GM12878 (cell line): ENCODE data around the gene RNF31. TPM values are rescaled to one million over a fixed set of nuclear protein-coding genes. Genes with fewer than 3 reads are reported as not detected.

Experiments
- ATAC-seq: fragments of 200-7000 bp; cut with Tn5 transposase; 3 replicates; pipeline ENCODE4 v1.9.1; 2020; ENCODE audit warnings: mild to moderate bottlenecking, moderate library complexity
- BruUV-seq: library from RNA; stranded (reverse); fragments of 400-500 nt; replicated peaks from 2 replicates; lab custom pipeline; 2021; lab: Mats Ljungman, UMichigan
- CTCF ChIA-PET: fragments of 300-600 bp; sonication (Branson Sonifier 250); formaldehyde crosslinking; extraction: SDS; loops from one replicate; lab custom pipeline; 2021; ENCODE audit warnings: inconsistent platforms; lab: Yijun Ruan, JAX
- POLR2A ChIA-PET: fragments of 350-600 bp; formaldehyde crosslinking; extraction: SDS; loops from one replicate; lab custom pipeline; 2021; ENCODE audit warnings: inconsistent platforms; lab: Charles Lee
- RAD21 ChIA-PET: fragments of 300-600 bp; sonication (Branson Sonifier 250); formaldehyde crosslinking; loops from one replicate; lab custom pipeline; 2023; ENCODE audit warnings: antibody characterized with exemption; ENCODE audit not compliant: unreplicated experiment; lab: Charles Lee
- SMC1A ChIA-PET: fragments of 300-600 bp; sonication (Branson Sonifier 250); formaldehyde crosslinking; loops from one replicate; lab custom pipeline; 2023; ENCODE audit not compliant: unreplicated experiment, uncharacterized antibody; lab: Charles Lee
- DNase-seq: peaks from one replicate; pipeline ENCODE4 v3.0.0-alpha.2; 2011; ENCODE audit warnings: low read depth, low spot score
- FAIRE-seq: peaks from 3 replicates; lab custom pipeline; 2011; peaks lifted over from hg19 to GRCh38; lab: Jason Lieb, UNC
- H2AFZ ChIP-seq: 2 replicates; pipeline ENCODE4 v1.6.0; 2011; ENCODE audit warnings: low read depth, low read length, control low read depth; ENCODE audit not compliant: control insufficient read depth
- H3K27ac ChIP-seq: 2 replicates; pipeline ENCODE4 v1.5.1; 2011; ENCODE audit warnings: control low read depth; ENCODE audit not compliant: control insufficient read depth, insufficient read depth
- H3K27me3 ChIP-seq, 2 experiments: replicated peaks in 1 of 2; 2 replicates each; pipeline versions ENCODE4 v1.6.0 to v1.6.1; 2011; ENCODE audit warnings: low read length in 1 of 2; ENCODE audit not compliant: control insufficient read depth in 2 of 2, insufficient read depth in 2 of 2
- H3K36me3 ChIP-seq, 2 experiments: 2 replicates each; pipeline ENCODE4 v1.5.1; 2011; ENCODE audit warnings: low read length in 1 of 2; ENCODE audit not compliant: control insufficient read depth in 2 of 2, insufficient read depth in 2 of 2
- H3K4me1 ChIP-seq: 2 replicates; pipeline ENCODE4 v1.6.1; 2011; ENCODE audit warnings: mild to moderate bottlenecking, low read length, moderate library complexity, mixed read lengths; ENCODE audit not compliant: control insufficient read depth, insufficient read depth
- H3K4me2 ChIP-seq: 2 replicates; pipeline ENCODE4 v1.6.0; 2011; ENCODE audit warnings: control low read depth; ENCODE audit not compliant: control insufficient read depth, insufficient read depth
- H3K4me3 ChIP-seq: fragments of 200-600 bp; sonication (generic); 2 replicates; pipeline ENCODE4 v1.5.1; 2016
- H3K79me2 ChIP-seq: 2 replicates; pipeline ENCODE4 v1.6.0; 2011; ENCODE audit warnings: low read length; ENCODE audit not compliant: control insufficient read depth, insufficient read depth
- H3K9ac ChIP-seq: 2 replicates; pipeline ENCODE4 v1.8.0; 2011; ENCODE audit warnings: low read length, control low read depth, mixed read lengths; ENCODE audit not compliant: control insufficient read depth, insufficient read depth
- H3K9me3 ChIP-seq: replicated peaks from 3 replicates; pipeline ENCODE4 v1.5.1; 2011; ENCODE audit warnings: mild to moderate bottlenecking, low read length; ENCODE audit not compliant: control insufficient read depth, insufficient read depth
- H4K20me1 ChIP-seq: 2 replicates; pipeline ENCODE4 v1.6.0; 2011; ENCODE audit not compliant: control insufficient read depth, insufficient read depth
- GATAD2B ChIP-seq: fragments of 450-650 bp; conservative IDR thresholded peaks from 2 replicates; pipeline ENCODE4 v1.6.1; 2017; ENCODE audit warnings: low read depth, mild to moderate bottlenecking, moderate library complexity
- JUNB ChIP-seq: IDR thresholded peaks from 2 replicates; pipeline ENCODE4 v1.6.1; 2016; ENCODE audit warnings: antibody characterized with exemption, mild to moderate bottlenecking
- NBN ChIP-seq: fragments of 450-650 bp; IDR thresholded peaks from 2 replicates; pipeline ENCODE4 v1.6.1; 2016
- PML ChIP-seq: IDR thresholded peaks from 2 replicates; pipeline ENCODE4 v1.6.1; 2012; ENCODE audit warnings: low read length, inconsistent platforms
- TCF3 ChIP-seq: IDR thresholded peaks from 2 replicates; pipeline ENCODE4 v1.6.1; 2012; ENCODE audit warnings: low read depth, mild to moderate bottlenecking, low read length, borderline replicate concordance; ENCODE audit not compliant: insufficient read depth
- ZNF207 ChIP-seq: fragments of 450-650 bp; IDR thresholded peaks from 2 replicates; pipeline ENCODE4 v1.6.1; 2014; ENCODE audit warnings: antibody characterized with exemption, mild to moderate bottlenecking, borderline replicate concordance
- WGBS: methylation state at CpG from one replicate; pipeline ENCODE4 v1.1.6; 2016; ENCODE audit warnings: low lambda C conversion rate; ENCODE audit not compliant: insufficient replicate concordance, insufficient coverage; ENCODE audit errors: missing lambda C conversion rate; 5-methylcytosine and 5-hydroxymethylcytosine counted together
- in situ Hi-C: fragments of 300-500 bp; cut with MboI; formaldehyde crosslinking; loops from 9 replicates; pipeline ENCODE4 v1.14.3; 2018; ENCODE audit warnings: mixed read lengths
- intact Hi-C: fragments of 100-400 bp; cut with micrococcal nuclease; formaldehyde crosslinking; loops from one replicate; pipeline ENCODE4 v1.14.2; 2022; ENCODE audit not compliant: unreplicated experiment
- polyA plus RNA-seq, 11 experiments: library from polyadenylated mRNA; depleted of rRNA in 4 of 11; unstranded in 6 of 11; stranded (reverse) in 5 of 11; fragments of >200 nt; fragmentation: Nextera tagmentation in 4 of 11; fragmentation: Illumina TruSeq in 1 of 11; extraction: Ambion mirVana in 4 of 11; extraction: Trizol in 1 of 11; gene quantifications; 1 replicate in 1 of 11; 2 replicates in 10 of 11; pipeline versions ENCODE4 v1.2.1 to v1.2.3, GENCODE V29; 2011 to 2016; ENCODE audit warnings: inconsistent platforms in 2 of 11, missing spikeins in 2 of 11, low read depth in 1 of 11
- total RNA-seq, 4 experiments: library from RNA; depleted of rRNA in 3 of 4; stranded (reverse); fragments of >200 nt in 3 of 4; fragmentation: Illumina TruSeq in 1 of 4; extraction: Trizol in 1 of 4; gene quantifications; 2 replicates each; pipeline versions ENCODE4 v1.2.1 to v1.2.3, GENCODE V29; 2013 to 2021
- TF ChIP-seq, protein P1 (sequence below): fragments of 450-650 bp; formaldehyde crosslinking; IDR thresholded peaks from 2 replicates; pipeline ENCODE4 v1.5.0; 2022; ENCODE audit warnings: mild to moderate bottlenecking, missing genetic modification characterization
- TF ChIP-seq, protein P2 (sequence below): fragments of 450-650 bp; formaldehyde crosslinking; IDR thresholded peaks from 2 replicates; pipeline ENCODE4 v1.4.0; 2022; ENCODE audit warnings: mild to moderate bottlenecking, moderate library complexity
- TF ChIP-seq, protein P3 (sequence below): fragments of 450-650 bp; IDR thresholded peaks from 2 replicates; pipeline ENCODE4 v1.6.1; 2014; ENCODE audit warnings: mild to moderate bottlenecking
- TF ChIP-seq, protein P4 (sequence below): fragments of 450-650 bp; IDR thresholded peaks from 2 replicates; pipeline ENCODE4 v1.6.1; 2017; ENCODE audit warnings: mild to moderate bottlenecking, moderate library complexity

The RNF31 gene
- total and polyA plus RNA-seq, 10 of the 15 experiments (the other 5 are each of a cell fraction or from before 2014, with no cell fraction given): 8.5 to 92.7 (median 52.0) TPM

DNA sequence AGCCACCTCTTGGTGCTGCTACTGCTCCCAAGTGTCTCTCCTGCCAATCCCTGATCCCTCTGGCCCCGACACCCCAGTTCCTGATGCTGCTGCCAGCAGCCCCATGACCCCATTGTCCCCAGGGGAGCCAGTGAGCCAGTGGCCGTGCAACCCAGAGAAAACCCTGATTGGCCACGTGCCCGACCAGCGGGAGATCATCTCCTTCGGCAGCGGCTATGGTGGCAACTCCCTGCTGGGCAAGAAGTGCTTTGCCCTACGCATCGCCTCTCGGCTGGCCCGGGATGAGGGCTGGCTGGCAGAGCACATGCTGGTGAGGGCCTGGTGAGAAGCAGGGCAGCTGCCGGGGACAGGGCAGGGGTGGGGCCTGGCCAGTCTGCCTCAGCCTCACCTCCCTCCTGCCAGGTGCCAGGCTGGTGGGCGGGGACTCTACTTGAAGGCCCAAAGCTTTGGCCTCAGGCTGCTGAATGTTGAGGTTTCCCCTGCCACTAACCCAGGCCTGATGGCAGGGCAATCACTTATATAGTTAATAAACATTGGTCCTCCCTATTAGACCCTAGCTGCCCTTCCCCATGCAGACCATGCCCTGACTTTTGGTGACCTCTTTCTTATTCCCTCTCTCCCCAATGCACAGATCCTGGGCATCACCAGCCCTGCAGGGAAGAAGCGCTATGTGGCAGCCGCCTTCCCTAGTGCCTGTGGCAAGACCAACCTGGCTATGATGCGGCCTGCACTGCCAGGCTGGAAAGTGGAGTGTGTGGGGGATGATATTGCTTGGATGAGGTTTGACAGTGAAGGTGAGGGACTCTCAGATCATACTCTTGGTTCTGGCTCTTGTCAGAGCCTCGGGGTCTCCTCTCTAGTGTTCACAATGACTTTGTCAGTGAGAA lies 48.1 kb upstream of the RNF31 start:
- SMC1A ChIA-PET: interaction anchor here (1.6 kb wide), 1 partner anchor 11 kb away, joined by 3 read pairs; no protein-coding TSS in a partner anchor
- Histone ChIP-seq H3K4me1 (no peaks in the 10 kb centered on the region), H3K27ac (no peak overlapping the region), H3K9me3 (no peaks in the 10 kb centered on the region), H2AFZ (no peak overlapping the region), H3K27me3 (no peaks in the 10 kb centered on the region), H3K9ac (no peak overlapping the region), H3K79me2 (peaks cover 21% of the 10 kb centered on the region), H4K20me1 (no peaks in the 10 kb centered on the region), H3K4me2 (no peak overlapping the region), H3K4me3 (no peak overlapping the region), H3K36me3 (peaks cover 11 to 14% of the 10 kb centered on the region in 2 experiments; a peak in 3 of 4 replicates)
- intact Hi-C loops: no loop called here
- FAIRE-seq: no peak
- no TSS peak for BruUV-seq
- POLR2A ChIA-PET: no interaction called here
- RAD21 ChIA-PET: no interaction called here
- 98% methylated on average over 17 of the region's 17 CpGs for WGBS
- CTCF ChIA-PET: interaction anchor here (1.6 to 11.2 kb wide), 2 partner anchors 6 to 10 kb away, joined by 8 to 294 read pairs; no protein-coding TSS in a partner anchor
- in situ Hi-C loops: no loop called here
- DNase-seq: no peak
- no peak for ATAC-seq
- TF ChIP-seq TCF3 (no peak), GATAD2B (no peak), NBN (no peak), PML (no peak), ZNF207 (no peak), JUNB (no peak)
- TF ChIP-seq, protein P1, sequence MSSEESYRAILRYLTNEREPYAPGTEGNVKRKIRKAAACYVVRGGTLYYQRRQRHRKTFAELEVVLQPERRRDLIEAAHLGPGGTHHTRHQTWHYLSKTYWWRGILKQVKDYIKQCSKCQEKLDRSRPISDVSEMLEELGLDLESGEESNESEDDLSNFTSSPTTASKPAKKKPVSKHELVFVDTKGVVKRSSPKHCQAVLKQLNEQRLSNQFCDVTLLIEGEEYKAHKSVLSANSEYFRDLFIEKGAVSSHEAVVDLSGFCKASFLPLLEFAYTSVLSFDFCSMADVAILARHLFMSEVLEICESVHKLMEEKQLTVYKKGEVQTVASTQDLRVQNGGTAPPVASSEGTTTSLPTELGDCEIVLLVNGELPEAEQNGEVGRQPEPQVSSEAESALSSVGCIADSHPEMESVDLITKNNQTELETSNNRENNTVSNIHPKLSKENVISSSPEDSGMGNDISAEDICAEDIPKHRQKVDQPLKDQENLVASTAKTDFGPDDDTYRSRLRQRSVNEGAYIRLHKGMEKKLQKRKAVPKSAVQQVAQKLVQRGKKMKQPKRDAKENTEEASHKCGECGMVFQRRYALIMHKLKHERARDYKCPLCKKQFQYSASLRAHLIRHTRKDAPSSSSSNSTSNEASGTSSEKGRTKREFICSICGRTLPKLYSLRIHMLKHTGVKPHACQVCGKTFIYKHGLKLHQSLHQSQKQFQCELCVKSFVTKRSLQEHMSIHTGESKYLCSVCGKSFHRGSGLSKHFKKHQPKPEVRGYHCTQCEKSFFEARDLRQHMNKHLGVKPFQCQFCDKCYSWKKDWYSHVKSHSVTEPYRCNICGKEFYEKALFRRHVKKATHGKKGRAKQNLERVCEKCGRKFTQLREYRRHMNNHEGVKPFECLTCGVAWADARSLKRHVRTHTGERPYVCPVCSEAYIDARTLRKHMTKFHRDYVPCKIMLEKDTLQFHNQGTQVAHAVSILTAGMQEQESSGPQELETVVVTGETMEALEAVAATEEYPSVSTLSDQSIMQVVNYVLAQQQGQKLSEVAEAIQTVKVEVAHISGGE: no peak
- TF ChIP-seq, protein P2, sequence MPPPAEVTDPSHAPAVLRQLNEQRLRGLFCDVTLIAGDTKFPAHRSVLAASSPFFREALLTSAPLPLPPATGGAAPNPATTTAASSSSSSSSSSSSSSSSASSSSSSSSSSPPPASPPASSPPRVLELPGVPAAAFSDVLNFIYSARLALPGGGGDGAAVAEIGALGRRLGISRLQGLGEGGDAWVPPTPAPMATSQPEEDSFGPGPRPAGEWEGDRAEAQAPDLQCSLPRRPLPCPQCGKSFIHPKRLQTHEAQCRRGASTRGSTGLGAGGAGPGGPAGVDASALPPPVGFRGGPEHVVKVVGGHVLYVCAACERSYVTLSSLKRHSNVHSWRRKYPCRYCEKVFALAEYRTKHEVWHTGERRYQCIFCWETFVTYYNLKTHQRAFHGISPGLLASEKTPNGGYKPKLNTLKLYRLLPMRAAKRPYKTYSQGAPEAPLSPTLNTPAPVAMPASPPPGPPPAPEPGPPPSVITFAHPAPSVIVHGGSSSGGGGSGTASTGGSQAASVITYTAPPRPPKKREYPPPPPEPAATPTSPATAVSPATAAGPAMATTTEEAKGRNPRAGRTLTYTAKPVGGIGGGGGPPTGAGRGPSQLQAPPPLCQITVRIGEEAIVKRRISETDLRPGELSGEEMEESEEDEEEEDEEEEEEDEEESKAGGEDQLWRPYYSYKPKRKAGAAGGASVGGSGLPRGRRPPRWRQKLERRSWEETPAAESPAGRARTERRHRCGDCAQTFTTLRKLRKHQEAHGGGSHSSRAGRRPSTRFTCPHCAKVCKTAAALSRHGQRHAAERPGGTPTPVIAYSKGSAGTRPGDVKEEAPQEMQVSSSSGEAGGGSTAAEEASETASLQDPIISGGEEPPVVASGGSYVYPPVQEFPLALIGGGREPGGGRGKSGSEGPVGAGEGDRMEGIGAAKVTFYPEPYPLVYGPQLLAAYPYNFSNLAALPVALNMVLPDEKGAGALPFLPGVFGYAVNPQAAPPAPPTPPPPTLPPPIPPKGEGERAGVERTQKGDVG (CRISPR knock-in tag): no peak
- TF ChIP-seq, protein P3, sequence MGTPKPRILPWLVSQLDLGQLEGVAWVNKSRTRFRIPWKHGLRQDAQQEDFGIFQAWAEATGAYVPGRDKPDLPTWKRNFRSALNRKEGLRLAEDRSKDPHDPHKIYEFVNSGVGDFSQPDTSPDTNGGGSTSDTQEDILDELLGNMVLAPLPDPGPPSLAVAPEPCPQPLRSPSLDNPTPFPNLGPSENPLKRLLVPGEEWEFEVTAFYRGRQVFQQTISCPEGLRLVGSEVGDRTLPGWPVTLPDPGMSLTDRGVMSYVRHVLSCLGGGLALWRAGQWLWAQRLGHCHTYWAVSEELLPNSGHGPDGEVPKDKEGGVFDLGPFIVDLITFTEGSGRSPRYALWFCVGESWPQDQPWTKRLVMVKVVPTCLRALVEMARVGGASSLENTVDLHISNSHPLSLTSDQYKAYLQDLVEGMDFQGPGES: no peak
- TF ChIP-seq, protein P4, sequence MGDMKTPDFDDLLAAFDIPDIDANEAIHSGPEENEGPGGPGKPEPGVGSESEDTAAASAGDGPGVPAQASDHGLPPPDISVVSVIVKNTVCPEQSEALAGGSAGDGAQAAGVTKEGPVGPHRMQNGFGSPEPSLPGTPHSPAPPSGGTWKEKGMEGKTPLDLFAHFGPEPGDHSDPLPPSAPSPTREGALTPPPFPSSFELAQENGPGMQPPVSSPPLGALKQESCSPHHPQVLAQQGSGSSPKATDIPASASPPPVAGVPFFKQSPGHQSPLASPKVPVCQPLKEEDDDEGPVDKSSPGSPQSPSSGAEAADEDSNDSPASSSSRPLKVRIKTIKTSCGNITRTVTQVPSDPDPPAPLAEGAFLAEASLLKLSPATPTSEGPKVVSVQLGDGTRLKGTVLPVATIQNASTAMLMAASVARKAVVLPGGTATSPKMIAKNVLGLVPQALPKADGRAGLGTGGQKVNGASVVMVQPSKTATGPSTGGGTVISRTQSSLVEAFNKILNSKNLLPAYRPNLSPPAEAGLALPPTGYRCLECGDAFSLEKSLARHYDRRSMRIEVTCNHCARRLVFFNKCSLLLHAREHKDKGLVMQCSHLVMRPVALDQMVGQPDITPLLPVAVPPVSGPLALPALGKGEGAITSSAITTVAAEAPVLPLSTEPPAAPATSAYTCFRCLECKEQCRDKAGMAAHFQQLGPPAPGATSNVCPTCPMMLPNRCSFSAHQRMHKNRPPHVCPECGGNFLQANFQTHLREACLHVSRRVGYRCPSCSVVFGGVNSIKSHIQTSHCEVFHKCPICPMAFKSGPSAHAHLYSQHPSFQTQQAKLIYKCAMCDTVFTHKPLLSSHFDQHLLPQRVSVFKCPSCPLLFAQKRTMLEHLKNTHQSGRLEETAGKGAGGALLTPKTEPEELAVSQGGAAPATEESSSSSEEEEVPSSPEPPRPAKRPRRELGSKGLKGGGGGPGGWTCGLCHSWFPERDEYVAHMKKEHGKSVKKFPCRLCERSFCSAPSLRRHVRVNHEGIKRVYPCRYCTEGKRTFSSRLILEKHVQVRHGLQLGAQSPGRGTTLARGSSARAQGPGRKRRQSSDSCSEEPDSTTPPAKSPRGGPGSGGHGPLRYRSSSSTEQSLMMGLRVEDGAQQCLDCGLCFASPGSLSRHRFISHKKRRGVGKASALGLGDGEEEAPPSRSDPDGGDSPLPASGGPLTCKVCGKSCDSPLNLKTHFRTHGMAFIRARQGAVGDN: no peak
